ENCODE data around the gene PYGL.

Gene PYGL

DNA sequence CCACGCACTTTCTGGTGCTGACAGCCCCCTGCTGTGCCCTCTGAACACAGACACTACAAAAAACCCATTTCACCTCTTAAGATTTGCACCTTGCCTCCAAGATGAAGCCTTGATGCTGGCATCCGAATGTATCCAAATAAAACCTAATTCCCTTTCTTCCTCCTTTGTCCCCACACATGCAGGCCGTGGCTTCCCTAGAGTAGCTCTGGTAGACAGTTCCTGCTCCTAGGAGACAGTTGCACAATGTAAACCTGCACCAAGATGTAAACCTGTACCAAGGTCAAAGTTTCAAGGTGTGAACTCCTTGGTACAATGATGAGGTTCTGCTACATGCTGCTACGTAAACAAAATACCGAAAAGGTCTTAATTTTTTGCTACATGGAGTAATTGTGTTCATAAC lies 73.1 kb downstream of the PYGL start:
- DNase-seq, result no peak

DNA sequence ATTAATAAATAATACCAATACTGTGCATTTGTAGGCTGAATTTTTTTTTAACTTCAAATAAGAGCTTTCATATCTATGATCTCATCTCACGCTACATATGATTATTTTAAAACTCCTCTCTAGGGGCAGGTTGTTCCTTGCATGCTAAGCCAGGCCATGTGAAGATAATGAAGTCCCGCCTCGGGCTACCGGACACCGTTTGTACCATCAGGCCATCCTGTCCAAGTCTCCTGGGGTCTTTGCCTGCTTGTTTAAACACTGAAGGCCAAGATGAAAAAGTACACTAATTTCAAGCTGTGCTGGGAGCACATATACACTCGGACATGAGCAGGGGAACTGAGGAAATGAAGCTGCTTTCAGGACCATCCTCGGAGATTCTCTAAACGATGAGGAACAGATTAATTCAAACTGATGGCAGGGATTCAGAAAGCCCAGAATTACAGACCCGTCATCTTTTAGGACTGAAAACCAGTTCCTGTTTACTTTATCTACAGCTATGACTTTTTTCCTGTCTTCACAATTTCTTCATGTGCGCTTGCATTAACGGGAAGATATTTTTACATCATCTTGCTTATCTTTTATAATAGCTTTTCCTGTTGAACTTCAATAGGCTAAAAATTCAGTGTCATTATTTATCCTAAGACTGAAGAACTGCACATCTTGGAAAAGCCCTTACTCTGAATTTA lies 78.7 kb downstream of the PYGL start:
- no peak for DNase-seq

DNA sequence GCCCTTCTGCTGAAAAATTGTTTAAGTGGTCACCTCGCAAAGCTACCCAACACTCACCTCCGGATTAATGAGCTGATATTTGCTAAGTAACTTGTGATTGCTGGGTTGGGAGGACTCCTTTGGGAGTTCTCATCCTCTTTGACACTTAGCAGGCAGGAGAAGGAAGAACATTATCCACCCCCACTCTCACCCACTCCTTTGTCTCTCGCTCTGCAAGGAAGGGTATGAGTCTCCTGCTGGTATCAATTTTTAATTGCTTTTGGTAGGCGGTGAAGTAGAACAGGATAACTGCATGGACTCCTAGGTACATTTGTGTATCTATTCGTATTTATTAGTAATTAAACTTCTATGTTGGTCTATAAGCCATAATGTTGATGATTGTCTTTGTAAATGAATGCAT lies 79.3 kb downstream of the PYGL start:
- no peak for DNase-seq

DNA sequence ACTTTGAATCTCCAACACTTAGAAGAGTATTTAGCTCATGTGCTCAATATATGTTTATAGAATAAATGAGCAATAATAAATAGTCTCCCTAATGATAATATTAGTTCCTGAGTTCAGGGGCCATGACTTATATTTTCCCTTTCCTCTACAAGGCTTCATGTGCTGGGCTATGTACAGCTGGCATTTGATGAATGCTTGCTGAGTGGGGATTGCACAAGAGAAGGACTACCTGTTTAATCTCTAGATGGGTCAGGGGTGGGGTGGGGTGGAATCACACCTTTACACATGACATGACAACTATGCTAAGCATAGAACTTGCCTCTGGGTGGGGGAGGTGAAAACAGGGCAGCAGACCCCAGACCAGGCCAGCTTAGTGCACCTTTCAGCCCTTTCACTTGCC lies 80.0 kb downstream of the PYGL start:
- no peak for DNase-seq

DNA sequence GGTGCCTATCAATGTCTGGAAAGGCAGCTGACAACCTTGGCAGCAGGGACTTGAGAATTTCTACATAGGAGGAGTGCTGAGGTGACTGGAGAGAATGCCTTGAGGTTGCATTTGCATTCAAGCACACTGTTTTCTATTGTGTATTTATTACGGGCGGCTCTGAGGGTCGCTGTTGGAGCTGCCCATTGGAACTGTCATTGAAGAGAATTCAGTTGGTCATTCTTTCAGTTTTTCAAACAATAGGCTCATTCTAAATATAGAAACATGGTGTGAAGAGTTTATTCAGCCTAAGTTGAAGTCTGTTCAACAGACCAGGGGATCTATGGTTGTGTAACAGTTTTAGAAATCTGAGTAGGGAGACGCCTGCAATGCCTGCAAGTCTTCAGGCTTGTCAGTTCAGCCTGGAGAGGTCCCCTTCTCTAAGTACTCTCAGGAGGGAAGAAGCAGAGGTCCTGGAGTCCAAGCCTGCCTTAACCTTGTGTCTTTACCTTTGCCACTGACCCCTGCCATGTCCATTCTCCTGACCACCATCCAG lies 82.2 kb downstream of the PYGL start:
- no peak for DNase-seq

DNA sequence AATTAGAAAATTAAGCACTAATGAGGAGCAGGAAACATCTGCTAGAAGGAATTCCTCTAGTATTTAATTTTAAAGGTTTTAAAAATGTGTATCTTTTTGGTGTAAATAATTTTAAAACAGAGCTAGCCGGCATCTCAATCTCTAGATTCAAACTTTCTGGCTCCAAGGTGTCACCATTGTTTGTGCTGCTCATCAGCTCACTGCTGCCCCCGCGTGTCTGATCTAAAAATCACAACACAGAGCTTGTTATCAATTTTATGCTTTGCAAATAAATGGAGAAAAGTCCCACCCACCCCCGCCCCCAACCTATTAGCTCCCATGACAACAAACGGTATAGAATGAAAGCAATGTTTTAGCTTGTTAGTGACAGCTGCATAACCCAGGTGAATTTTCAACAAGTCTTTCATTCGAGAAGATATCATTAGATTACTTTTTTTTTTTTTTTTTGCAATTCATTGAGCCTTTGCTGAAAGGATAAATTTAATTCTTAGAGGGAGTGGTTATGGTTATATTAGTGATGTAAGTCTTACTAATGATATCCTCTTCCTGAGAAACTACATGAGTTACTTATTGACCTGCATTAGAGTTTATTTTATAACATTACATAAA lies 83.7 kb downstream of the PYGL start:
- DNase-seq, result no peak

DNA sequence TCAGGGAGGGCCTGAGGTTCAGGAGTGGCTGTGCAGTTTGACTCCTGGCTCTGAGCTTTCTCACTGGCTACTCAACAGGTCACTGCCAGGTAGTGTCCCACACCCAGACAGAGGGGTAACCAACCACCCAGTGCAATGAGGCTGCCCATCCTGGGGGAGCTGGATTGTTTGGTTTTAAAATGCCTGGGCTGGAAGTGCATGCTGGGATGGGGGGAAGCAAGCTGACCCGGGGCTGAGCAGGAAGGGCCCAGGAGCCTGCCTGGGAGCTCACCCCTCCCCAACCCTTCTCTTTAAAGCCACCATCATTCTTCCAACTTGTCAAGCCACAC lies 85.0 kb downstream of the PYGL start:
- no peak for DNase-seq

DNA sequence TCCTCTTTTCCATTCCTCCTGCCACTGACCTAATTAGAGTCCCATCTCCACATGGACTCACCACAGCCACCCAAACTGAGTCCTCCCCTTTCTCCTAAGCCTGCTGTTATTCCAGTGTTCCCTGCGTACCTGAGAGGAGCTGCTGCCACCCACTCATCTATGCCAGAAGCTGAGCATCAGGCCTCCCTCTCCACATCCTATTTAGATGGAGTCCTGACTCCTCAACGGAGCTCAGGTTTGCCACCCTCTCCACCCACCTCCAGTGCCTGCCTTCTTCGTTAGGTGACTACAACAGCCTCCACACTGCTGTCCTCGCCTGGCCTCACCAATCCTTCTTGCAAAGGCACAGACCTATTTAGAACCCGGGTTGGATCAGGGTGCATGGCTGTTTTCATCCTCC lies 87.6 kb downstream of the PYGL start:
- DNase-seq, result no peak

DNA sequence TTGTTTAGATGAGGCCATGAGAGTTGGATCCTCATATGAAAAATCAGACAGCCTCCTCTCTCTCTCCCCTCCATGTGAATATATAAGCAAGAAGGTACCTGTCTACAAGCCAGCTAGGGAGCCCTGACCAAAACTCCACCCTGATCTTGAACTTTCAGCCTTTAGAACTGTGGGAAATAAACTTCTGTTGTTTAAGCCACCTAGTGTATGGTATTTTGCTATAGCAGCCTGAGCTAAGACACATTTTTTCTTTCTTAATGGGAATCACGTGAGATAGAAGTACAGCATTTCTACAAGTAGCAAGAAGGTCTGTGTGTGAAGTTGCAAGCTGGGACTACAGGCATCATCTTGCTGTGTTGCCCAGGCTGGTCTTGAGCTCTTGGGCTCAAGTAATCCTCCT lies 88.7 kb downstream of the PYGL start:
- DNase-seq, result no peak

Data from cortex of kidney (tissue), 1 donor.